AG20443 (cell line): ENCODE results near the gene AURKAIP1.

Source experiments
- DNase-seq: peaks from one replicate; pipeline ENCODE4 v3.0.0; 2012; ENCODE audit warnings: low spot score, mixed read lengths

AURKAIP1 gene

GRCh38 chr1:1332031-1332755 is 42.8 kb downstream of the AURKAIP1 start:
- no peak for DNase-seq

- DNase-seq: peak; percentile 53
These were observed 43.7 kb downstream of the AURKAIP1 start, which contains the start of gene TAS1R3 for GRCh38 chr1:1331068-1331965. Gene TAS1R3, plus strand, starts transcription at chr1:1331280. Its CDS starts 66 bp downstream, at chr1:1331346.

GRCh38 chr1:1330366-1331067 is 44.5 kb downstream of the AURKAIP1 start:
- DNase-seq: peak; percentile 44

- no peak for DNase-seq
These were observed 45.5 kb downstream of the AURKAIP1 start for GRCh38 chr1:1329304-1330210.

- DNase-seq: no peak
These were observed 46.8 kb downstream of the AURKAIP1 start for GRCh38 chr1:1328254-1328653.

GRCh38 chr1:1327291-1327690 is 47.7 kb downstream of the AURKAIP1 start:
- DNase-seq: no peak

- DNase-seq: no peak
These were observed 48.9 kb downstream of the AURKAIP1 start for GRCh38 chr1:1326075-1326605.

GRCh38 chr1:1325288-1326074 is 49.5 kb downstream of the AURKAIP1 start:
- DNase-seq: no peak

GRCh38 chr1:1324524-1325287 is 50.3 kb downstream of the AURKAIP1 start, which contains the start of the genes CPTP and INTS11:
Gene CPTP, plus strand, starts transcription at chr1:1324802. Its CDS starts 2,109 bp downstream, at chr1:1326911.
Gene INTS11, minus strand, starts transcription at chr1:1324660. Its CDS starts 52 bp downstream, at chr1:1324608.
- peak; percentile 98 for DNase-seq

- DNase-seq: no peak
These were observed 50.9 kb downstream of the AURKAIP1 start for GRCh38 chr1:1324084-1324523.
